GM19193 (cell line): ENCODE results near the gene CARD11.

ENCODE experiments used
- POLR2A ChIP-seq: IDR thresholded peaks from 4 replicates; pipeline ENCODE4 v1.6.1; 2011; ENCODE audit not compliant: insufficient read depth, insufficient read length; ENCODE audit errors: extremely low read depth

CARD11 gene

GRCh38 chr7:3069771-3070449 is 26.2 kb upstream of the CARD11 start:
- TF ChIP-seq POLR2A = no peak

GRCh38 chr7:3068530-3068929 is 24.9 kb upstream of the CARD11 start:
- no peak for TF ChIP-seq POLR2A

GRCh38 chr7:3067606-3068380 is 24.1 kb upstream of the CARD11 start:
- TF ChIP-seq POLR2A = no peak

- no peak for TF ChIP-seq POLR2A
Observed at GRCh38 chr7:3067193-3067592, 23.5 kb upstream of the CARD11 start.

GRCh38 chr7:3066506-3066905 is 22.8 kb upstream of the CARD11 start:
- no peak for TF ChIP-seq POLR2A

- no peak for TF ChIP-seq POLR2A
Observed at GRCh38 chr7:3065724-3066143, 22.1 kb upstream of the CARD11 start.

- no peak for TF ChIP-seq POLR2A
Observed at GRCh38 chr7:3064067-3064466, 20.4 kb upstream of the CARD11 start.

- TF ChIP-seq POLR2A = peak; percentile 44
Observed at GRCh38 chr7:3063016-3063753, 19.5 kb upstream of the CARD11 start.

- no peak for TF ChIP-seq POLR2A
Observed at GRCh38 chr7:3057066-3057420, 13.4 kb upstream of the CARD11 start.

GRCh38 chr7:3056234-3057065 is 12.8 kb upstream of the CARD11 start:
- no peak for TF ChIP-seq POLR2A

GRCh38 chr7:3055626-3056025 is 12.0 kb upstream of the CARD11 start:
- TF ChIP-seq POLR2A = no peak

GRCh38 chr7:3042861-3043489 is 692 bp downstream of the CARD11 start:
- TF ChIP-seq POLR2A = peak; percentile 55

- no peak for TF ChIP-seq POLR2A
Observed at GRCh38 chr7:3041986-3042675, 1.5 kb downstream of the CARD11 start.

GRCh38 chr7:3039787-3040186 is 3.9 kb downstream of the CARD11 start:
- no peak for TF ChIP-seq POLR2A

GRCh38 chr7:3037259-3037658 is 6.4 kb downstream of the CARD11 start:
- no peak for TF ChIP-seq POLR2A
